HG03196 (cell line): ENCODE measurements around the gene ZNF234.
"Not testable (repeated sequence)": the region's sequence is repeated elsewhere in the genome, so short reads cannot be mapped to it uniquely, and the experiment has no call there.

Experiments used
- ATAC-seq: cut with Tn5 transposase; IDR thresholded peaks from one replicate; pipeline ENCODE4 v1.9.1; 2021; ENCODE audit not compliant: unreplicated experiment

The ZNF234 gene

GRCh38 chr19:44141191-44142058 lies at the start of gene ZNF234:
Gene ZNF234 (plus strand): TSS chr19:44141554. CDS start chr19:44144633, 3,079 bp downstream.
- ATAC-seq, result peak; percentile 77

DNA sequence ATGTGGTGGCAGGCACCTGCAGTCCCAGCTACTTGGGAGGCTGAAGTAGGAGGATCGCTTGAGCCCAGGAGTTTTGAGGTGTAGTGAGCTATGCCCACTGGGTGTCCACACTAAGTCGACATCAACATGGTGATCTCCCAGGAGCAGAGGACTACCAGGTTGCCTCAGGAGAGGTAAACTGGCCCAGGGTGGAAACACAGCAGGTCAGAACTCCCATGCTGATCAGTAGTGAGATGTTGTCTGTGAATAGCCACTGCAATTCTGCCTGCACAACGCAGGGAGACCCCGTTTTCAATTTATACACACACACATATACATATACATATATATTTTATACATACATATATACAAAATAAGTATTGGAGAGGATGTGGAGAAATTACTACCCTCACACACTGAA lies 49.2 kb upstream of the ZNF234 start:
- ATAC-seq, result no peak

- ATAC-seq, result peak; percentile 82
Measured at GRCh38 chr19:44093931-44094765, 47.2 kb upstream of the ZNF234 start, which contains the start of gene ZNF224. Gene ZNF224 (plus strand): TSS chr19:44094361. CDS start chr19:44097874, 3,513 bp downstream.

DNA sequence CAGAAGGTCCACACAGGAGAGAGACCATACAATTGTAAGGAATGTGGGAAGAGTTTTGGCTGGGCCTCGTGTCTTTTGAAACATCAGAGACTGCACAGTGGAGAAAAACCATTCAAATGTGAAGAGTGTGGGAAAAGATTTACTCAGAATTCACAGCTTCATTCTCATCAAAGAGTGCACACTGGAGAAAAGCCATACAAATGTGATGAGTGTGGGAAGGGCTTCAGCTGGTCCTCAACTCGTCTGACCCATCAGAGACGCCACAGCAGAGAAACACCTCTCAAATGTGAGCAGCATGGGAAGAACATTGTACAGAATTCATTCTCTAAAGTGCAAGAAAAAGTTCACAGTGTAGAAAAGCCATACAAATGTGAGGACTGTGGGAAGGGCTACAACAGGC lies 33.6 kb upstream of the ZNF234 start:
- no peak for ATAC-seq

GRCh38 chr19:44109458-44109857 lies 31.9 kb upstream of the ZNF234 start:
- ATAC-seq, result no peak

DNA sequence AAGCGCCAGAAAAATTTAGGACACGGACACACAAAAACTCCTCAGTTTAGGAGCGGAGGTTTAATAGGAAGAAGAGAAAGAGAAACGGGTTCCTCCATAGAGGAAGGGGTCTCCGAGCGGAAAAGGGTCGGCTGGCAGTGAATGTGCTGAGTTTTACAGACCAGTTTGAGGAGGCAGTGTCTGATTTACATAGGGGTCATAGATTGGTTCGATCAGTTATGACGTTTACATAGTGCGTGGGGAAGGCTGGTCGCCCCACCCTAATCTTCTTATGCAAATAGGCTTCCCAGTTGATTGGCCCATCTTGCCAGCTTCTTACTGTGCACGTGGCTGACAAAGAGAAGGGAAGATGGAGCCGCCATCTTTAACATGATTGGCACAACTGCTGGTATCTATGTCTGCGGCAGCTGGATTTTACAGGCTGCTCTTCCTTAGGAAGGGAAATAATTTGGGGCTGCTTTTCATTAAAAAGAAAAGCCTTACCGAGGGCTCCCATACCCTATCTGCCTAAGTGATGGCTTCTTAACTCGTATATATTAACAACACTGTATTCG lies 29.4 kb upstream of the ZNF234 start:
- no peak for ATAC-seq

DNA sequence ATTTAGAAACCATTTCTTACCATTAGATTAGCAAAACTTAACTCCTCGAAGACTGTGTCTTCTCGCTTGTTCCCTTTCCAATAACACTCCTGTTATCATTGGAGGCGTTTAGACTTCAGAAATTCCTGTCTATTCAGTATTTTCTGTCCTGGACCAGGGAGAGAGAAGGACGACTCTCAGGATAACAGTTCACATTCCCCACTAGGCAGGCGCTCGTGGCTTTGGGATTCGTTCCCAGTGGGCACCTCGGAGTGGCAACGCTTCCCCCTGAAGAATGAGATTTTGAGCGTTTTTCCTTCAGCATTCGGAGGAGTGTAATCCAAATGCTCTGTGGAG lies 28.6 kb upstream of the ZNF234 start:
- peak; percentile 6 for ATAC-seq

GRCh38 chr19:44113138-44113783 lies 28.1 kb upstream of the ZNF234 start, which contains the start of gene ZNF225:
Gene ZNF225 (plus strand): TSS chr19:44113399. CDS start chr19:44115828, 2,429 bp downstream.
- peak; percentile 94 for ATAC-seq

DNA sequence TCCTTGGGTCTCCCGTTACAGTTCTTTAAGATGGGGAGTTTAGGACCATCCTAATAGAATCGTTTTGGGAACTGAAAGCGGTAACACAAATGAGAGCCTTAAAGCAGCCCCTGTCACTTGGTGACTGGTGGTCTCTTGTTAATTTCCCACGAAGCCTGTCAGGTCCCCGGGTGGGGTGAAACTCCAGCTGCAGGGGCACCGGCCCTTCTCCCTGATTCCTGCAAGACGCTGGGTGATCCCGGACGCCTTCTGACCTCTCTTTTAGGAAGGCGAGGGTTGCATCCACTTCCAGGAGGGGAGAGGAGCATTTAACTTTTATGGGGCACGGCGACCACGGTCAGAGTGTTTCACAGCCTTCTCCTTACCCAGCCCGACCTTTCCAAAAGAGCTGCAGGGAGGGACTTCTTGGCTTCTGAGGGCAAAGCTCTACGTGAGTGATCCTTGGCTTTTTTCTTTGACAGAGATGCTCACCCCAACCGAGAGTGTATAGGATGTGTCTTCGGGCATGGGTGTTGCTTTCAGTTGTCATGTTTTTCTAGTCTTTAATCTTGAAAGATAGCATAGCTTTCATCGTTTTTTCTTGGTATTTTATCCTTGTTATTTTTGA lies 27.5 kb upstream of the ZNF234 start:
- ATAC-seq, result peak; percentile 11

- ATAC-seq, result not testable (repeated sequence)
Measured at GRCh38 chr19:44121162-44121561, 20.2 kb upstream of the ZNF234 start.

DNA sequence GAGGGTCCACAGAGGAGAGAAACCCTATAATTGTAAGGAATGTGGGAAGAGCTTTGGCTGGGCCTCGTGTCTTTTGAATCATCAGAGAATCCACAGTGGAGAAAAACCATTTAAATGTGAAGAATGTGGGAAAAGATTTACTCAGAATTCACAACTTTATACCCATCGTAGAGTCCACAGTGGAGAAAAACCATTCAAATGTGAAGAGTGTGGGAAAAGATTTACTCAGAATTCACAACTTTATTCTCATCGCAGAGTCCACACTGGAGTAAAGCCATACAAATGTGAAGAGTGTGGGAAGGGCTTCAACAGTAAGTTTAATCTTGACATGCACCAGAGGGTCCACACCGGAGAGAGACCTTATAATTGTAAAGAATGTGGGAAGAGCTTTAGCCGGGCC lies 9.4 kb upstream of the ZNF234 start:
- ATAC-seq, result no peak

GRCh38 chr19:44142059-44142433 lies 692 bp downstream of the ZNF234 start:
- ATAC-seq, result no peak

- ATAC-seq, result no peak
Measured at GRCh38 chr19:44149776-44150175, 8.4 kb downstream of the ZNF234 start.

DNA sequence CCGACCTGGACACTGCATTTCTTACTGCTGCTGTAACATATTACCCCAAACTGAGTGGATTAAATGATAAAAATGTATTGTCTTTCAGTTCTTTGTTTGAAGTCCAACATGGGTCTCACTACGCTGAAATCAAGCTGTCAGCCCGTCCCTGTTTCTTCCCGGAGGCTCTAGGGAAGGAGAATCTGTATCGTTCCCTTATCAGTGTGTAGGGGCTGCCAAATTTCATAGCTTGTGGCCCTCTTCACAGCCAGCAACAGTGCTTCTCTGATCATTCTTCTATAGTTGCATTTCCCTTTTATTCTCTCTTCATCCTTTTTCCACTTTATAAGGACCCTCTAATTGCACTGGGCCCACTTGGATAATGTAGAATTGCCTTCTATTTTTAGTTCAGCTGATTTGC lies 10.1 kb downstream of the ZNF234 start:
- no peak for ATAC-seq

GRCh38 chr19:44156475-44156874 lies 15.1 kb downstream of the ZNF234 start:
- ATAC-seq, result no peak

GRCh38 chr19:44163789-44164188 lies 22.4 kb downstream of the ZNF234 start:
- ATAC-seq, result no peak

DNA sequence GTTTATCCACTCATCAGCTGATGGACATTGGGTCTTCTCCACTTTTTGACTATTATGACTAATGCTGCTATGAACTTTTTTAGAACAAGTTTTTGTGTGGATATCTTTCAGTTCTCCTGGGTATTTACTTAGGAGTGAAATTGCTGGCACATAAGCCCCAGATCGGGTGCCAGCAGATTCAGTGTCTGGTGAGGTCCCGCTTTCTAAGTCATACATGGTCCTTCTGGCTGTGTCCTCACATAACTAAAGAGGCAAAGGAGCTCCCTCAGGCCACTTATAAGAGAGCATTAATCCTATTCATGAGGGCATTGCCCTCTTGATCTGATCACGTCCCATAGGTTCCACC lies 22.9 kb downstream of the ZNF234 start:
- peak; percentile 5 for ATAC-seq

DNA sequence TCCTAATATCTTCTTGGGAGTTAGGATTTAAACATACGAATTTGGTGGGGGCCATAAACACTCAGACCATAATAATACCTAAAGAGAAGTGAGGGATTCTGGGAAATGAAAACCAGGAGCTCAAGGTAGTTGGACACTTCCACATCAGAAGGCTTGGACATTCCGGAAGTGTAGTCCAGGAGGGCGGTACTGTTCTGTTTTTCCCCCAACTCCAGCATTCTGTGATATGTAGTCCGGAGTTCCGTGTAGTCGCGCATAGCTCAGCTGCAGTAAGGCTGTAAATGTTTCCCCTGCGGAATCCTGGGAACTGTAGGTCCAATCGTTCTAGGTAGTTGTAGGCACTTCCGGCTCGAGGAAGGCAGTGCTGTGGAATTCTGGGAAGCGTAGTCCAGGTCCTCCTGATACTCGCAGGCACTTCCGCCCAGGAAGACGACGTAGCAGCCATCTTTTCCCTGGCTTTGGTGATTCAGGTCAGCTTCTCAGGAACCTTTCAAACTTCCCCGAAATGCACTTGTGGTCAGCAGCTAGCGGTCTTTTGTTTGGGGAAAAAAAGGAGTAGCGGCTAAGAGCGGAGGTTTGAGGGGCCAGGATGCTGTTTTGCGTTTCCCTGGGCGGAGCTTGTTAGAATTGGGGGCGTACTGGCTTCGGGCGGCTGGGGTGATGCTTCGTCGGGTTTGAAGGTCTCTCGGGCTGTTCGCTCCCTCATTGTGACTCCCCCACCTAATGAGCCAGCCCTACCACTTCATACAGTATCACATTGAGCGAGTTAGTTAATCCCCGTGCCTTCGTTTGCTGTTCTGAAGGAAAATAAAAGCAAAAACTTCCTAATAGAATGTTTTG lies 23.5 kb downstream of the ZNF234 start, which contains the start of gene ZNF226:
Gene ZNF226 (plus strand): TSS at position 428 of the 840 bp plus-strand sequence. CDS start 4,981 bp downstream, outside the sequence.
- ATAC-seq, result peak; percentile 91

- not testable (repeated sequence) for ATAC-seq
Measured at GRCh38 chr19:44170660-44171059, 29.3 kb downstream of the ZNF234 start.

- ATAC-seq, result no peak
Measured at GRCh38 chr19:44176590-44176989, 35.2 kb downstream of the ZNF234 start.
